ENCODE results near the gene CHCHD10. TPM values are rescaled to one million over a fixed set of nuclear protein-coding genes. Genes with fewer than 3 reads are reported as not detected.
A peak's percentile ranks its signal among the peaks of the same experiment; 100 is the strongest.

Gene CHCHD10
- total and polyA plus RNA-seq, 2 donors from 2014 or later, result 190 to 1,445 TPM

- Histone ChIP-seq H3K4me1 (ENCODE audit: control insufficient read depth in 2 of 3, insufficient read depth in 2 of 3, low read depth in 1 of 3, low read length in 3 of 3) (peaks cover 0 to 33% (median 8%) of the 10 kb centered on the region in 3 donors), H3K36me3 (ENCODE audit: control insufficient read depth in 2 of 3, insufficient read depth in 3 of 3, low read length in 3 of 3) (peaks cover 0 to 14% (median 0%) of the 10 kb centered on the region in 3 donors), H3K4me3 (ENCODE audit: low read length in 3 of 3) (no peak within 1 kb of the TSS), H3K27ac (ENCODE audit: low read depth in 2 of 2, low read length in 2 of 2) (no peak within 1 kb of the TSS), H3K27me3 (ENCODE audit: control insufficient read depth, insufficient read depth, low read length) (no peaks in the 10 kb centered on the region), H3K9ac (ENCODE audit: low read length in 3 of 3) (peak within 1 kb of the TSS in 1 of 3 donors; percentile 12), H3K9me3 (ENCODE audit: control insufficient read depth in 2 of 3, insufficient read depth in 1 of 3, low read length in 3 of 3) (no peaks in the 10 kb centered on the region)
- no peak for TF ChIP-seq CTCF (IDR thresholded peaks at IDR 0.05; ENCODE audit: borderline replicate concordance, extremely low read depth, insufficient read depth)
- intact Hi-C loops (cut with DNase I), result no loop called here
- DNase-seq, result peak in 4 of 5 donors; percentile 44 to 81 (median 56)
- no peak for FAIRE-seq
Observed at GRCh38 chr22:23762842-23763578, 4.8 kb downstream of the CHCHD10 start, which contains the start of gene C22orf15. Gene C22orf15 (plus strand): TSS chr22:23762990. CDS start chr22:23763307, 317 bp downstream.

GRCh38 chr22:23760056-23760455 is 7.7 kb downstream of the CHCHD10 start:
- no peak overlapping the region for H3K4me3 ChIP-seq (ENCODE audit: low read length in 3 of 3)
- intact Hi-C loops (cut with DNase I), result no loop called here
- TF ChIP-seq CTCF (IDR thresholded peaks at IDR 0.05; ENCODE audit: borderline replicate concordance, extremely low read depth, insufficient read depth), result no peak
- no peak overlapping the region for H3K9ac ChIP-seq (ENCODE audit: low read length in 3 of 3)
- DNase-seq, result no peak
- no peaks in the 10 kb centered on the region for H3K9me3 ChIP-seq (ENCODE audit: control insufficient read depth in 2 of 3, insufficient read depth in 1 of 3, low read length in 3 of 3)
- peaks cover 0 to 8% (median 0%) of the 10 kb centered on the region in 3 donors for H3K36me3 ChIP-seq (ENCODE audit: control insufficient read depth in 2 of 3, insufficient read depth in 3 of 3, low read length in 3 of 3)
- no peaks in the 10 kb centered on the region for H3K27me3 ChIP-seq (ENCODE audit: control insufficient read depth, insufficient read depth, low read length)
- H3K4me1 ChIP-seq (ENCODE audit: control insufficient read depth in 2 of 3, insufficient read depth in 2 of 3, low read depth in 1 of 3, low read length in 3 of 3), result peaks cover 0 to 19% (median 4%) of the 10 kb centered on the region in 3 donors
- FAIRE-seq, result no peak
- H3K27ac ChIP-seq (ENCODE audit: low read depth in 2 of 2, low read length in 2 of 2), result no peak overlapping the region

GRCh38 chr22:23759566-23759965 is 8.2 kb downstream of the CHCHD10 start:
- H3K27ac ChIP-seq (ENCODE audit: low read depth in 2 of 2, low read length in 2 of 2), result no peak overlapping the region
- H3K4me3 ChIP-seq (ENCODE audit: low read length in 3 of 3), result no peak overlapping the region
- H3K4me1 ChIP-seq (ENCODE audit: control insufficient read depth in 2 of 3, insufficient read depth in 2 of 3, low read depth in 1 of 3, low read length in 3 of 3), result peaks cover 0 to 14% (median 4%) of the 10 kb centered on the region in 3 donors
- DNase-seq (no peak), FAIRE-seq (no peak)
- TF ChIP-seq CTCF (IDR thresholded peaks at IDR 0.05; ENCODE audit: borderline replicate concordance, extremely low read depth, insufficient read depth), result no peak
- H3K9ac ChIP-seq (ENCODE audit: low read length in 3 of 3), result no peak overlapping the region
- no peaks in the 10 kb centered on the region for H3K9me3 ChIP-seq (ENCODE audit: control insufficient read depth in 2 of 3, insufficient read depth in 1 of 3, low read length in 3 of 3)
- H3K27me3 ChIP-seq (ENCODE audit: control insufficient read depth, insufficient read depth, low read length), result no peaks in the 10 kb centered on the region
- peaks cover 0 to 4% (median 0%) of the 10 kb centered on the region in 3 donors for H3K36me3 ChIP-seq (ENCODE audit: control insufficient read depth in 2 of 3, insufficient read depth in 3 of 3, low read length in 3 of 3)
- intact Hi-C loops (cut with DNase I), result no loop called here
